ENCODE data around the gene MCCD1.
"Not testable (repeated sequence)": the region's sequence is repeated elsewhere in the genome, so short reads cannot be mapped to it uniquely, and the experiment has no call there.

The MCCD1 gene

GRCh38 chr6:31528821-31529328 lies at the start of gene MCCD1:
Gene MCCD1 (plus strand): TSS chr6:31528962. CDS start chr6:31529015, 53 bp downstream.
- DNase-seq = no peak

GRCh38 chr6:31479151-31479932 lies 49.4 kb upstream of the MCCD1 start:
- DNase-seq = no peak

GRCh38 chr6:31479933-31480535 lies 48.7 kb upstream of the MCCD1 start:
- DNase-seq = no peak

GRCh38 chr6:31480574-31480973 lies 48.2 kb upstream of the MCCD1 start:
- DNase-seq = no peak

GRCh38 chr6:31483392-31483791 lies 45.4 kb upstream of the MCCD1 start:
- DNase-seq = no peak

GRCh38 chr6:31485055-31485454 lies 43.7 kb upstream of the MCCD1 start:
- DNase-seq = no peak

- not testable (repeated sequence) for DNase-seq
Observed at GRCh38 chr6:31486065-31486837, 42.5 kb upstream of the MCCD1 start.

GRCh38 chr6:31487674-31488073 lies 41.1 kb upstream of the MCCD1 start:
- not testable (repeated sequence) for DNase-seq

GRCh38 chr6:31489086-31489485 lies 39.7 kb upstream of the MCCD1 start:
- DNase-seq = no peak

- DNase-seq = no peak
Observed at GRCh38 chr6:31490115-31490873, 38.5 kb upstream of the MCCD1 start.

- DNase-seq = not testable (repeated sequence)
Observed at GRCh38 chr6:31493550-31493874, 35.2 kb upstream of the MCCD1 start.

- peak; percentile 77 for DNase-seq
Observed at GRCh38 chr6:31493875-31494694, 34.7 kb upstream of the MCCD1 start.

- no peak for DNase-seq
Observed at GRCh38 chr6:31495580-31495979, 33.2 kb upstream of the MCCD1 start.

GRCh38 chr6:31496826-31497225 lies 31.9 kb upstream of the MCCD1 start:
- not testable (repeated sequence) for DNase-seq

GRCh38 chr6:31497531-31498476 lies 31.0 kb upstream of the MCCD1 start, which contains the start of gene MICB:
Gene MICB (plus strand): TSS chr6:31498145. CDS start chr6:31498194, 49 bp downstream.
- DNase-seq = peak; percentile 88

GRCh38 chr6:31498748-31499147 lies 30.0 kb upstream of the MCCD1 start:
- DNase-seq = no peak

- DNase-seq = not testable (repeated sequence)
Observed at GRCh38 chr6:31499648-31500047, 29.1 kb upstream of the MCCD1 start.

GRCh38 chr6:31502586-31502985 lies 26.2 kb upstream of the MCCD1 start:
- no peak for DNase-seq

GRCh38 chr6:31509036-31509435 lies 19.7 kb upstream of the MCCD1 start:
- DNase-seq = not testable (repeated sequence)

GRCh38 chr6:31510007-31510406 lies 18.8 kb upstream of the MCCD1 start:
- no peak for DNase-seq

All from CD4-positive, alpha-beta T cell treated with Interleukin-12 subunit alpha and Interleukin-12 subunit beta, for 1 hour (primary cell).